B cell (primary cell): Measurements from ENCODE around the gene PIGBOS1. TPM values are rescaled to one million over a fixed set of nuclear protein-coding genes. Genes with fewer than 3 reads are reported as not detected.
A peak's percentile ranks its signal among the peaks of the same experiment; 100 is the strongest.
"Not testable (repeated sequence)": the region's sequence is repeated elsewhere in the genome, so short reads cannot be mapped to it uniquely, and the experiment has no call there.

Experiments used
- ATAC-seq: fragments of 200-7000 bp; cut with Tn5 transposase; one replicate; pipeline ENCODE4 v1.10.0; 2021; ENCODE audit warnings: low read depth, mild to moderate bottlenecking, moderate number of reproducible peaks, moderate library complexity
- CTCF ChIA-PET: fragments of 350-600 bp; sonication (Branson Sonifier 250); formaldehyde crosslinking; loops from one replicate; lab custom pipeline; 2021; ENCODE audit warnings: antibody characterized with exemption, inconsistent platforms; lab: Charles Lee
- POLR2A ChIA-PET: fragments of 350-600 bp; sonication (Branson Sonifier 250); formaldehyde crosslinking; loops from one replicate; lab custom pipeline; 2021; ENCODE audit warnings: antibody characterized with exemption; lab: Charles Lee
- DNase-seq: peaks from one replicate; pipeline ENCODE4 v3.0.0; 2013
- H2AFZ ChIP-seq: 2 replicates; pipeline ENCODE4 v1.6.1; 2012; ENCODE audit warnings: mild to moderate bottlenecking, low read depth, low read length; ENCODE audit not compliant: insufficient read depth, poor library complexity, severe bottlenecking
- H3K27ac ChIP-seq, 2 donors: 1 replicate in 1 of 2; 2 replicates in 1 of 2; pipeline ENCODE4 v1.5.1; 2012 to 2013; ENCODE audit warnings: low read length in 2 of 2, mild to moderate bottlenecking in 2 of 2, moderate library complexity in 1 of 2
- H3K27me3 ChIP-seq, 4 experiments: fragments of 200-600 bp in 1 of 4; sonication (generic) in 1 of 4; replicated peaks in 1 of 4; 1 replicate in 2 of 4; 2 replicates in 2 of 4; pipeline versions ENCODE4 v1.6.1 to v1.7.0; 2013 to 2016; ENCODE audit warnings: low read length in 3 of 4, mild to moderate bottlenecking in 2 of 4, mixed read lengths in 1 of 4, moderate library complexity in 1 of 4; ENCODE audit not compliant: insufficient read depth in 4 of 4, control insufficient read depth in 3 of 4; ENCODE audit errors: control extremely low read depth in 1 of 4
- H3K36me3 ChIP-seq, 2 experiments: replicated peaks in 1 of 2; 1 replicate in 1 of 2; 2 replicates in 1 of 2; pipeline versions ENCODE4 v1.6.1 to v1.7.1; 2013; ENCODE audit warnings: low read length in 1 of 2; ENCODE audit not compliant: insufficient read depth in 2 of 2, control insufficient read depth in 1 of 2; ENCODE audit errors: control extremely low read depth in 1 of 2, extremely low read depth in 1 of 2
- H3K4me1 ChIP-seq, 2 donors: fragments of 200-600 bp in 1 of 2; sonication (generic) in 1 of 2; 1 replicate in 1 of 2; 2 replicates in 1 of 2; pipeline versions ENCODE4 v1.5.1 to v1.6.1; 2013 to 2017; ENCODE audit warnings: low read length in 2 of 2; ENCODE audit not compliant: control insufficient read depth in 2 of 2, insufficient read depth in 2 of 2
- H3K4me2 ChIP-seq: replicated peaks from 2 replicates; pipeline ENCODE3; 2012; ENCODE audit warnings: mild to moderate bottlenecking, low read depth, low read length; ENCODE audit not compliant: poor library complexity, severe bottlenecking
- H3K4me3 ChIP-seq, 5 experiments: fragments of 200-600 bp in 1 of 5; sonication (generic) in 1 of 5; 1 replicate in 3 of 5; 2 replicates in 2 of 5; pipeline versions ENCODE4 v1.5.1 to v1.7.0; 2011 to 2016; ENCODE audit warnings: low read length in 4 of 5, mild to moderate bottlenecking in 4 of 5, low read depth in 2 of 5, control low read depth in 1 of 5, moderate library complexity in 1 of 5; ENCODE audit not compliant: insufficient read depth in 1 of 5; ENCODE audit errors: control extremely low read depth in 1 of 5, extremely low read depth in 1 of 5
- H3K79me2 ChIP-seq: fragments of 200-600 bp; sonication (generic); one replicate; pipeline ENCODE4 v1.6.0; 2016; ENCODE audit warnings: low read length; ENCODE audit not compliant: control insufficient read depth, insufficient read depth
- H3K9ac ChIP-seq: fragments of 200-600 bp; sonication (generic); 2 replicates; pipeline ENCODE4 v1.6.1; 2017; ENCODE audit warnings: mild to moderate bottlenecking, low read length, moderate library complexity
- H3K9me3 ChIP-seq, 3 donors: one replicate each; pipeline versions ENCODE4 v1.6.1 to v1.7.1; 2013; ENCODE audit warnings: low read length in 2 of 3; ENCODE audit not compliant: control insufficient read depth in 2 of 3, insufficient read depth in 1 of 3; ENCODE audit errors: control extremely low read depth in 1 of 3
- H4K20me1 ChIP-seq: 2 replicates; pipeline ENCODE4 v1.6.0; 2012; ENCODE audit warnings: mild to moderate bottlenecking, low read length; ENCODE audit not compliant: insufficient read depth, control insufficient read depth, poor library complexity, severe bottlenecking
- H3K27ac Mint-ChIP-seq: one replicate; pipeline ENCODE4 v1.8.0; 2021; ENCODE audit warnings: mixed read lengths
- H3K27me3 Mint-ChIP-seq: one replicate; pipeline ENCODE4 v1.8.0; 2021; ENCODE audit warnings: mixed read lengths
- H3K4me1 Mint-ChIP-seq: one replicate; pipeline ENCODE4 v1.8.0; 2021; ENCODE audit warnings: mixed read lengths
- H3K4me3 Mint-ChIP-seq: one replicate; pipeline ENCODE4 v1.8.0; 2021; ENCODE audit warnings: mixed read lengths
- H3K9me3 Mint-ChIP-seq: one replicate; pipeline ENCODE4 v1.8.0; 2022; ENCODE audit warnings: mixed read lengths; ENCODE audit not compliant: insufficient read depth
- CTCF ChIP-seq: fragments of 200-600 bp; IDR thresholded peaks from one replicate; pipeline ENCODE4 v1.8.0; 2022; ENCODE audit warnings: antibody characterized with exemption, mild to moderate bottlenecking
- EZH2 ChIP-seq: IDR thresholded peaks from 2 replicates; pipeline ENCODE4 v1.6.1; 2012; ENCODE audit warnings: borderline replicate concordance, low read depth, mild to moderate bottlenecking, moderate library complexity, low read length; ENCODE audit not compliant: insufficient read depth, poor library complexity, severe bottlenecking
- WGBS: methylation state at CpG from one replicate; pipeline ENCODE4 v1.1.5; 2013; ENCODE audit warnings: missing lambda C conversion rate; ENCODE audit not compliant: insufficient coverage; 5-methylcytosine and 5-hydroxymethylcytosine counted together
- intact Hi-C: fragments of 100-400 bp; cut with micrococcal nuclease; formaldehyde crosslinking; loops from one replicate; pipeline ENCODE4 v1.10.0; 2022
- polyA plus RNA-seq: library from polyadenylated mRNA; depleted of rRNA; stranded (reverse); fragments of >200 nt; gene quantifications from 2 replicates; pipeline ENCODE4 v1.2.3, GENCODE V29; 2012
- total RNA-seq, 2 donors: library from RNA; stranded (reverse); fragments of 120-200 nt in 1 of 2; gene quantifications; 1 replicate in 1 of 2; 2 replicates in 1 of 2; pipeline versions ENCODE4 v1.2.3 to v1.2.4, GENCODE V29; 2013 to 2022

Gene PIGBOS1
- total and polyA plus RNA-seq, 2 donors (not counting 1 experiment from before 2014, with no cell fraction given) = 15.4 to 16.4 TPM

GRCh38 chr15:55320238-55320550, 1.3 kb upstream of the PIGBOS1 start:
- peaks cover 61% of the 10 kb centered on the region for H3K4me1 Mint-ChIP-seq
- peak overlapping the region; percentile 100 for H3K4me3 Mint-ChIP-seq
- intact Hi-C loops = no loop called here
- no CpG with 5 or more reads among the region's 2 CpGs for WGBS
- no peak for TF ChIP-seq EZH2
- TF ChIP-seq CTCF = no peak
- Histone ChIP-seq H3K79me2 (peaks cover 73% of the 10 kb centered on the region), H3K4me1 (peaks cover 28 to 44% of the 10 kb centered on the region in 2 donors), H3K27ac (peak overlapping the region in 1 of 2 donors; percentile 96), H3K9me3 (no peaks in the 10 kb centered on the region), H3K9ac (peak overlapping the region; percentile 91), H2AFZ (no peak overlapping the region), H3K4me2 (peak overlapping the region; percentile 81), H3K27me3 (no peaks in the 10 kb centered on the region), H3K4me3 (peak overlapping the region in 4 of 5 experiments; percentile 81 to 96 (median 88)), H4K20me1 (no peaks in the 10 kb centered on the region), H3K36me3 (peaks cover 1 to 6% of the 10 kb centered on the region in 2 experiments)
- no peak for ATAC-seq
- H3K27me3 Mint-ChIP-seq = no peaks in the 10 kb centered on the region
- no peak for DNase-seq
- H3K27ac Mint-ChIP-seq = peak overlapping the region; percentile 56
- ChIA-PET POLR2A (interaction anchor here (1.8 kb wide), 1 partner anchor 88 kb away, joined by 12 read pairs; the partner anchor contains the start of genes CCPG1 and PIERCE2), CTCF (interaction anchor here (1.4 to 2.2 kb wide), 2 partner anchors 88 to 99 kb away, joined by 3 to 14 read pairs; partner anchors contain the start of genes CCPG1 and PIERCE2)
- H3K9me3 Mint-ChIP-seq = no peaks in the 10 kb centered on the region

DNA sequence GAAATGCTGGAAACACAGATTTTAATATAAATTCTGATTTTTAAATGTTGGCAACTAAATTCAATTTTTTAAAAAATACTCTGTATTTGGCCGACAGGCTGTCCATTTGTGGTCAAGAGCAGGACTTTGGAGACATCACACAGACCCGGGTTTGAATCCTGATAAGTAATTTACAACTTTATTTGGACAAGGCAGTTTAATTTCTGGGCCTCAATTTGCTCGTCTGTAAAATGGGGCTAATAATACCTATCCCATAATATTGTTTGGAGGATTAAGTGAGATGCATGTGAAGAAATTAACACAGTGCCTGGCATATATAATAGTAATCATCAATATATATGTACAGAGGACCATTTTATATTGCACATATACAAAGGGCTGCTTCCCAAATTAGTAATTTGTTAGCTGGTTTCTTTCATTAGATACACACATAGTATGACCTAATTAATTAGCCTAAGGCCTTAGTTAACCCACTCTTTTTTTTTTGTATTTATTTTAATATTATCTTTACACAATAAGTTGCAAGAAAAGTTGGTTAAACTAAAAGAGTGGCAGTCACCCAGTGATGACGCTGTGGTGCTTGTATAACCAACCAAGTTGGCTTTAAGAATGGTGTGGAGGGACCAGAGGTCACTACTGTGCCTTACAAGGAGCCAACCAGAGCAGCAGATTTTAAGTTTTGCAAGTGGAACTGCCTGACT, 764 bp upstream of the PIGBOS1 start:
- Mint-ChIP-seq H3K4me3 (peak overlapping the region; percentile 100), H3K9me3 (no peaks in the 10 kb centered on the region), H3K27ac (peak overlapping the region; percentile 63), H3K27me3 (no peaks in the 10 kb centered on the region), H3K4me1 (peaks cover 65% of the 10 kb centered on the region)
- peak overlapping the region; percentile 73 for H2AFZ ChIP-seq
- no peaks in the 10 kb centered on the region for H4K20me1 ChIP-seq
- H3K36me3 ChIP-seq = peaks cover under 1 to 6% of the 10 kb centered on the region in 2 experiments
- H3K27ac ChIP-seq = peak overlapping the region; percentile 96 to 98
- CTCF ChIA-PET = interaction anchor here (1.0 to 2.2 kb wide), 9 partner anchors 29 to 122 kb away, joined by 3 to 14 read pairs (median 4); partner anchors contain the start of genes CCPG1 and PIERCE2
- intact Hi-C loops = loop anchor here (1.0 kb wide), 2 partner anchors 29 to 89 kb away; partner anchors contain the start of genes CCPG1 and PIERCE2
- peak overlapping the region; percentile 81 for H3K4me2 ChIP-seq
- peaks cover 70% of the 10 kb centered on the region for H3K79me2 ChIP-seq
- H3K27me3 ChIP-seq = no peaks in the 10 kb centered on the region
- peaks cover 28 to 44% of the 10 kb centered on the region in 2 donors for H3K4me1 ChIP-seq
- POLR2A ChIA-PET = interaction anchor here (0.6 to 1.8 kb wide), 7 partner anchors 41 to 179 kb away, joined by 3 to 12 read pairs (median 4); partner anchors contain the start of genes CCPG1, PIERCE2 and RSL24D1
- ATAC-seq (no peak), DNase-seq (peak; percentile 22)
- peak overlapping the region; percentile 91 for H3K9ac ChIP-seq
- peak overlapping the region; percentile 81 to 96 (median 89) for H3K4me3 ChIP-seq
- no peak for TF ChIP-seq EZH2
- TF ChIP-seq CTCF = no peak
- H3K9me3 ChIP-seq = no peaks in the 10 kb centered on the region
- 25% methylated on average over 1 of the region's 4 CpGs for WGBS

- no CpG with 5 or more reads among the region's 32 CpGs for WGBS
- H3K9ac ChIP-seq, H3K4me1 ChIP-seq, H3K27me3 ChIP-seq, H3K79me2 ChIP-seq, ATAC-seq, H4K20me1 ChIP-seq, CTCF ChIA-PET, H3K9me3 Mint-ChIP-seq, H3K27me3 Mint-ChIP-seq, H3K27ac Mint-ChIP-seq, H3K9me3 ChIP-seq, H3K27ac ChIP-seq, DNase-seq, H3K4me2 ChIP-seq, H2AFZ ChIP-seq, H3K36me3 ChIP-seq, H3K4me3 ChIP-seq, POLR2A ChIA-PET, H3K4me3 Mint-ChIP-seq, H3K4me1 Mint-ChIP-seq, intact Hi-C loops: not testable (repeated sequence)
Measured at GRCh38 chr15:55302801-55303200, 16.1 kb downstream of the PIGBOS1 start.
